ENCODE data around the gene WNT11. TPM values are rescaled to one million over a fixed set of nuclear protein-coding genes. Genes with fewer than 3 reads are reported as not detected.

Gene WNT11
- total and polyA plus RNA-seq, 12 donors: 3.8 to 88.2 (median 32.3) TPM

DNA sequence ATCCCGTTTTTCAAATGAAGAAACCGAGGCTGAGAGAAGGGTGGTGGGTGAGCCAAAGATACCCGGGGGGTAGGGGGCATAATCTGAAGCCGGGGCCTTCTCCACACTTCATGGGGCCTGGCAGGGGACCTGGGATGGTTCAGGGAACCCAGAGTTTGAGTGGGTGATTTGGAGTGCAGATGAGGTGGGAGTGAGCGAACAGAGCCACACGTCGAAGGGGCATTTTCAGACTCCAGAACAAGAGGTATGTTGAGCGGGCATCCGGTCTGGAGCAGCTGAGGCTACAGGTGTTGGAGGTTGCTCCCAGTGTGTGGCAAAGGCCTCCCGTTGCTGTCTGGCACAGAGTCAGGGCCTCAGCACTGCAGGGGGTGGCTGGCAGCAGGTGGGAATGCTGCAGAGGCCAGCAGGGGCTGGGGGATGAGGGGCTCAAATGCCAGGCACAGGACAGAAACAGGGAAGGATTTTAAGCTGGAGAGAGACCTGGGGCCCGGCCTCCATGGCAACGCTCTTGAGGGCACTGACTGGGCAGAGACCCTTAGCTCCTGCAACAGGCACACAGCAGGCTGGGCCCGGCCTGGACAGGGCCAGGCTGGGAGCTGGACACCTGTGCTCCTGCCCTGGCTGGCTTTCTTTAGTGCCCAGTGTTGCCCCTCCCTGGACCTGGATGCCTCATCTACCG, 46.2 kb downstream of the WNT11 start:
- no peak for DNase-seq
- intact Hi-C loops (cut with DNase I): loop anchor here in 1 of 2 donors (10.0 kb wide), 1 partner anchor 435 kb away; no protein-coding TSS in a partner anchor
- Histone ChIP-seq H3K36me3 (replicated peaks in 1 of 2) (no peaks in the 10 kb centered on the region), H3K4me1 (replicated peaks in 1 of 2) (no peaks in the 10 kb centered on the region), H3K4me3 (no peak overlapping the region), H3K27me3 (no peaks in the 10 kb centered on the region), H3K9me3 (replicated peaks in 1 of 3) (no peaks in the 10 kb centered on the region), H3K27ac (no peak overlapping the region)
- WGBS, 4 donors: 80 to 91% (median 86%) methylated on average over 10 to 14 of the region's 14 CpGs
- TF ChIP-seq POLR2A (IDR thresholded peaks at IDR 0.05): no peak
- TF ChIP-seq, protein P1, sequence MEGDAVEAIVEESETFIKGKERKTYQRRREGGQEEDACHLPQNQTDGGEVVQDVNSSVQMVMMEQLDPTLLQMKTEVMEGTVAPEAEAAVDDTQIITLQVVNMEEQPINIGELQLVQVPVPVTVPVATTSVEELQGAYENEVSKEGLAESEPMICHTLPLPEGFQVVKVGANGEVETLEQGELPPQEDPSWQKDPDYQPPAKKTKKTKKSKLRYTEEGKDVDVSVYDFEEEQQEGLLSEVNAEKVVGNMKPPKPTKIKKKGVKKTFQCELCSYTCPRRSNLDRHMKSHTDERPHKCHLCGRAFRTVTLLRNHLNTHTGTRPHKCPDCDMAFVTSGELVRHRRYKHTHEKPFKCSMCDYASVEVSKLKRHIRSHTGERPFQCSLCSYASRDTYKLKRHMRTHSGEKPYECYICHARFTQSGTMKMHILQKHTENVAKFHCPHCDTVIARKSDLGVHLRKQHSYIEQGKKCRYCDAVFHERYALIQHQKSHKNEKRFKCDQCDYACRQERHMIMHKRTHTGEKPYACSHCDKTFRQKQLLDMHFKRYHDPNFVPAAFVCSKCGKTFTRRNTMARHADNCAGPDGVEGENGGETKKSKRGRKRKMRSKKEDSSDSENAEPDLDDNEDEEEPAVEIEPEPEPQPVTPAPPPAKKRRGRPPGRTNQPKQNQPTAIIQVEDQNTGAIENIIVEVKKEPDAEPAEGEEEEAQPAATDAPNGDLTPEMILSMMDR (IDR thresholded peaks at IDR 0.05): no peak

DNA sequence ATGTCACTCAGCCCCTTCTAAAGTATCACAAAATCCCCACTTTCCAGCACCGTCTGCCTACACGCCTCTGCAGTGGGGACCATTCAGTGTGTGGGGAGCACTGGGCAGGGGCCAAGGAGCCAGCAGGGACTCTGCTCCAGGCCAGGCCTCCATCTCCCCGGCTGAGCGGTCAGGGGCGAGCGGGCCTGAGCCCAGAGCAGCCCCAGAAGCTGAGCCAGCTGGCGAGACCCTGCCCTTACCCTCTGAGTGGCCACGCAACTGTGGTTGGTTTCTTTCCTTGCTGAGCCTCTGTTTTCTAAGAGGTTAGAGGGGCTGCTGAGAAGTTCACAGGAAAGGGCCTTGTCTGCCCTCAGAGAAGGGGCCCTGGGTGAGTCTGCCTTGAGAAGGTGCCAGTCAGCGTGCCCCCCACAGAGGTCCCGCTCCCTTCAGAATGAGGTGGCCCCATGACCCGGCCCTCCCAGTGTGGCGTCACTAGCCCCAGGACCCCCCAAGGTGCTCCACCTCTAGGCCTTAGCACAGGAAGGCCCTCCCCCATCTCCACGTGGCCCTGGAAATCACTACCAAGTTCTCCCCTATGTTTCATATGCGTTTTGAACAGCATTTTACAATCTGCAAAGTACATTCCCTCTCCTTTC, 46.9 kb downstream of the WNT11 start:
- H3K27ac ChIP-seq: no peak overlapping the region
- 82 to 95% (median 85%) methylated on average over 8 to 14 of the region's 14 CpGs for WGBS, 4 donors
- H3K4me1 ChIP-seq (replicated peaks in 1 of 2): no peaks in the 10 kb centered on the region
- H3K36me3 ChIP-seq (replicated peaks in 1 of 2): no peaks in the 10 kb centered on the region
- no peak overlapping the region for H3K4me3 ChIP-seq
- no peak for DNase-seq
- TF ChIP-seq, protein P1 (IDR thresholded peaks at IDR 0.05): no peak
- no peak for TF ChIP-seq POLR2A (IDR thresholded peaks at IDR 0.05)
- intact Hi-C loops (cut with DNase I): loop anchor here in 1 of 2 donors (10.0 kb wide), 1 partner anchor 435 kb away; no protein-coding TSS in a partner anchor
- H3K27me3 ChIP-seq: no peaks in the 10 kb centered on the region
- no peaks in the 10 kb centered on the region for H3K9me3 ChIP-seq (replicated peaks in 1 of 3)

DNA sequence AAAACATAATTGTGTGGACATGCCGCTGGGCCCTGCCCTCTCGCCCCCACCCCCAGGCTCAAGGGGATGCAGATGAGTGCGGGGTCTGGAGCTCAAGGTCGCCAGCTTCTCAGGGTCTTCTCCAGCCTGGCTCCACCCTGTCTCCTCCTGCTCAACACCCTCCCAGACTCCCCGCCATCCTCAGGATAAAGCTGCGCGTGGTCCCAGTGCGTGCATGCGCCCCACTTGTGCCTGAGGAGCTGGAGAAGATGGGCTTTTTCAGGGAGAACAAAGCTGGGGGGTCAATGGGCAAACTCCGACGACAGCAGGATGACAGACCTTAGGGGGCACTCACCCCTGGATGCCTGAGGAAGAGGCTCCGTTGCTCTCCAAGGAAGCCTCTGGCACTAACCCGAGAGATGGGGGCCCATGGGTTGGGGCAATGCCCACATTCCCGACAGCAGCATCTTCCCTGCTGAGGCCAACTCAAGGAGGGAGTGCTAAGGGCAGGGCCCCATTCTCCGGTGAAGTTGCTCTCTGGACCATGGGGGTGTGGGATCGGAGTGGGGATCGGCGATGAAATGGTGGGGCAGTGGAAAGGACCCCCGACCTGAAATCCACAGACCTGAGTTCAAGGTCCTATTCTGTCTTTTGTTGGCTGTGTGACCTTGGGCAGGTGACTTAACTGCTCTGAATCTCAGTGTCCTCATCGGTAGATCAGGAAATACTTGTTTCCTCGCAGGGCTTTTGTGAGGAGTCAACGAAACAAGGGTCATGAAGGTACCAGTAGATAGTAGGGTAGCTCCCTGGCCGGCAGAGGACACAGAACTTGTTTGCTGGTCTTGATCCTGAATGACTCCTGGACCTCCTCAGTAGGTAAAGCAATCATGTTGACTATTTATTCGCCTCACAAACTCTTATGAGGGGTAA, 47.7 kb downstream of the WNT11 start:
- H3K36me3 ChIP-seq (replicated peaks in 1 of 2): no peaks in the 10 kb centered on the region
- no peak for TF ChIP-seq POLR2A (IDR thresholded peaks at IDR 0.05)
- TF ChIP-seq, protein P1 (IDR thresholded peaks at IDR 0.05): no peak
- H3K9me3 ChIP-seq (replicated peaks in 1 of 3): no peaks in the 10 kb centered on the region
- WGBS, 4 donors: 90 to 93% (median 92%) methylated on average over 18 to 24 of the region's 24 CpGs
- H3K27me3 ChIP-seq: no peaks in the 10 kb centered on the region
- no peak for DNase-seq
- H3K27ac ChIP-seq: no peak overlapping the region
- intact Hi-C loops (cut with DNase I): loop anchor here in 1 of 2 donors (10.0 kb wide), 1 partner anchor 434 kb away; no protein-coding TSS in a partner anchor
- H3K4me1 ChIP-seq (replicated peaks in 1 of 2): peaks cover 3% of the 10 kb centered on the region in 2 donors
- H3K4me3 ChIP-seq: no peak overlapping the region

DNA sequence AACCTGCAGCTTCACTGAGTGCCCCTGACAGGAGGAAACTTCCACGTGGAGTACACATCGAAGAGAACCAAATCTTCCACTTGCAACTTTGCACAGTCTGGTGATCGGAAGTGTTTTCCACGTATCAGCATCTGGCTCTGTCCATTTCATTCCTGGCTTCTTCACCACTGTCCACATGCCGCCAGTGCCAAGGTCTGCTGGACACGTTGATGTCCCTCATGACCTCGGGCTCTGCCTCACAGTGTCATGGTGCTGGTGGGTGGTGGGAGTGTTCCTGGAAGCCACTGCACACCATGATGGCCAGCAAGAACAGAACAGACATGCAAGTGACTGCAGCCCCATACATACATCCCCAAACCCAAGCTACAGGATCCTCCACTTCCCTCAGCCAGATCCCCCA, 48.4 kb downstream of the WNT11 start:
- Histone ChIP-seq H3K9me3 (replicated peaks in 1 of 3) (no peaks in the 10 kb centered on the region), H3K27ac (no peak overlapping the region), H3K4me3 (no peak overlapping the region), H3K4me1 (replicated peaks in 1 of 2) (peaks cover 9 to 10% of the 10 kb centered on the region in 2 donors), H3K27me3 (no peaks in the 10 kb centered on the region), H3K36me3 (replicated peaks in 1 of 2) (no peaks in the 10 kb centered on the region)
- peak in 1 of 7 donors; percentile 25 for DNase-seq
- TF ChIP-seq POLR2A (IDR thresholded peaks at IDR 0.05): no peak
- TF ChIP-seq, protein P1 (IDR thresholded peaks at IDR 0.05): no peak
- intact Hi-C loops (cut with DNase I): loop anchor here in 1 of 2 donors (10.0 kb wide), 1 partner anchor 433 kb away; no protein-coding TSS in a partner anchor
- WGBS, 4 donors: 72 to 76% (median 75%) methylated on average over 3 to 7 of the region's 7 CpGs

Measured in adrenal gland (tissue), 12 donors.